ENCODE results near the gene TOP2A.

TOP2A gene

DNA sequence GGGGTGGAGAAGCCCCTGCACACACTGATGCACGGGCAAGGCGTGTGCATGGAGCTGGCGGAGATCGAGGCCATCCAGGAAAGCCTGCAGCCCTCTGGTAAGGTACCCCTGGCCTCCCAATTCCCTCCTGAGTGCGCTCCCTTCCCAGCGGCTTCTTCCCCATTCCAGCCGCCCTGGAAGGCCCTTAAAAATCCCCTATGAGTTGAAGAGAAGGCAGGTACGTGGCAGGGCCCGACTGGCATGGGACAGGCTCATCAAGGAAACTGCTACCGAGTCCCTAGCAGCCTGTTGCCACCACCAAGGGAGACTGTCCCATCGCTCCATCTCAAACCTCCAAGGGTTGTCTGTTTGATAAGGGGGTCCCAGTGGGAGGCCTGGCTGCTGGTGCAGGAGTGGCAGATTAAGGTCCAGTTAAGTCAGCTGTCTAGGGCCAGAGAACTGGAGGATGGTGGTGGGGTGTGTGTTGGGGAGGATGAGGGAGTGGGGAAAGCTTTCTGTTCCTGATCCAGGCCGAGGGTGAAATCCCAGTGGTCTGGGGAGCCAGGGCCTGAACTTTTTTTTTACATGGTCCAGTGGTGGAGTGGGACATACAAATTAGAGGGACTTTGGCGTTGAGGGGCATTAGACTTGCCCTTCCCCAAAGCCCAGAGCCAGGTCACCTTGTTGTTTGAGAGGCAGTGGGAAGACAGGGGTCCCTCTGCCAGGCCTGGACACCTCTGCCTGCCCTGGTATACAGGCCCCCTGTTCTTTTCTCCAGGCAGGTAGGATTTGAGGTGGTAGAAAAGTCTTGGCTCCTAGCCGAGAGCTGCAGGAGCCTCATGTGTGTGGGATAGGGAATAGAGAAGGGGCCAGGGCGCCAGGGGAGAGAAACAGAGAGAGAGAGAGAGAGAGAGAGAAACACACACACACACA, 26.5 kb upstream of the TOP2A start:
- peak overlapping the region; percentile 81 for H3K4me3 Mint-ChIP-seq
- H3K27me3 Mint-ChIP-seq: peaks cover 14% of the 10 kb centered on the region
- peak overlapping the region; percentile 92 for H3K27ac Mint-ChIP-seq
- H3K9me3 Mint-ChIP-seq: no peaks in the 10 kb centered on the region
- peaks cover 36% of the 10 kb centered on the region for H3K4me1 Mint-ChIP-seq (ENCODE audit: low read depth)
- H3K36me3 Mint-ChIP-seq (ENCODE audit: low read depth): no peaks in the 10 kb centered on the region

DNA sequence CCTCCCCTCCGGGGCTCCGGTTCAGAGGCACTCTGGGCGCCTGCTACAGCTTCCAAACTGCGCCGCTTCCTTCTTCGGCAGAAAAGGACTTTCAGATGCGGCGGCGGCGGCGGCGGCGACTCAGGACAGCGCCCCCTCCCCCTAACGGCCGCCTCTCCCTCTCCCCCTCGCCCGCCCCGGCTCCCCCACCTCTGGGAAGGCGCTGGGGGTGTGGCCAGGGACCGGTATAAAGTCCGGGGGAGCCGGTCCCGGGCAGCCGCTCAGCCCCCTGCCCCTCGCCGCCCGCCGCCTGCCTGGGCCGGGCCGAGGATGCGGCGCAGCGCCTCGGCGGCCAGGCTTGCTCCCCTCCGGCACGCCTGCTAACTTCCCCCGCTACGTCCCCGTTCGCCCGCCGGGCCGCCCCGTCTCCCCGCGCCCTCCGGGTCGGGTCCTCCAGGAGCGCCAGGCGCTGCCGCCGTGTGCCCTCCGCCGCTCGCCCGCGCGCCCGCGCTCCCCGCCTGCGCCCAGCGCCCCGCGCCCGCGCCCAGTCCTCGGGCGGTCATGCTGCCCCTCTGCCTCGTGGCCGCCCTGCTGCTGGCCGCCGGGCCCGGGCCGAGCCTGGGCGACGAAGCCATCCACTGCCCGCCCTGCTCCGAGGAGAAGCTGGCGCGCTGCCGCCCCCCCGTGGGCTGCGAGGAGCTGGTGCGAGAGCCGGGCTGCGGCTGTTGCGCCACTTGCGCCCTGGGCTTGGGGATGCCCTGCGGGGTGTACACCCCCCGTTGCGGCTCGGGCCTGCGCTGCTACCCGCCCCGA, 25.7 kb upstream of the TOP2A start, which contains the start of gene IGFBP4:
IGFBP4 (plus strand) TSS at position 255 of the 792 bp plus-strand sequence; CDS start at position 541, 286 bp downstream.
- Mint-ChIP-seq H3K4me3 (peak within 1 kb of the TSS; percentile 81), H3K27ac (peak within 1 kb of the TSS; percentile 92), H3K4me1 (ENCODE audit: low read depth) (peaks cover 33% of the 10 kb centered on the region), H3K9me3 (no peaks in the 10 kb centered on the region), H3K36me3 (ENCODE audit: low read depth) (no peaks in the 10 kb centered on the region), H3K27me3 (peaks cover 8% of the 10 kb centered on the region)

DNA sequence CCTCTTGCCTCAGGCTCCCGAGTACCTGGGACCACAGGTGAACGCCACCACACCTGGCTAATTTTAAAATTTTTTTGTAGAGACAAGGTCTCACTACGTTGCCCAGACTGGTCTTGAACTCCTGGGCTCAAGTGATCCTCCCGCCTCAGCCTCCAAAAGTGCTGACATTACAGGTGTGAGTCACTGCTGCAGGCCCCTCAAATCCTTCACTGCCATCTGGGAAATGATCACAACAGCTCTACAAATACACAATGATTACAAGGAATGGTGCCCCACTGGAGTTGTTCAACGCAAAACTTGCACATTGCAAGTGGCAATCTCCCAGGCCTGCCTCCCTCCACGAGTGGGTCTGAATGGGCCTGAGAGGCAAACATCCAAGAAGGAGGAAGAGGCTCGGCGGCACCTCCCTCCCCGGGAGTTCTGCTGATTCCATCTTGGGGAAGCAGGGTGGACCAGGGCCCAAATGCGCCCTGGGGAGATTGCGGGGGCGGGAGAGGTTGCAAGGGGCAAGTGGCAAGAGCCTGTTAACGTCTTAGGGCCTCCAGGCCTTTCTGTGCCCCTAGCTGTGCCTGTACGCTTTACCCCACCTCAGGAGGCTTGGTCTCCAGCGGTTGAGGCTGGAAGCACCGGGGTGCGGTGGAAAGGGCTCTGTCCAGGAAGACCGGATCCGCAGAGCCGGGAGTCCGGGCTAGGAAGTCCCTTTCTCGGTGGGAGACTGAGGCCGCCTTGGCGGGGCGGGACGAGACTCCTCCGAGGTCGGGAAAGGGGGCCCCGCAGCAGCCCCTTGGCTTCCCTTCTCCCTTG, 24.9 kb upstream of the TOP2A start:
- H3K27ac Mint-ChIP-seq: no peak overlapping the region
- peaks cover 6% of the 10 kb centered on the region for H3K27me3 Mint-ChIP-seq
- H3K4me3 Mint-ChIP-seq: peak overlapping the region; percentile 49
- H3K9me3 Mint-ChIP-seq: no peaks in the 10 kb centered on the region
- no peaks in the 10 kb centered on the region for H3K36me3 Mint-ChIP-seq (ENCODE audit: low read depth)
- H3K4me1 Mint-ChIP-seq (ENCODE audit: low read depth): peaks cover 27% of the 10 kb centered on the region

DNA sequence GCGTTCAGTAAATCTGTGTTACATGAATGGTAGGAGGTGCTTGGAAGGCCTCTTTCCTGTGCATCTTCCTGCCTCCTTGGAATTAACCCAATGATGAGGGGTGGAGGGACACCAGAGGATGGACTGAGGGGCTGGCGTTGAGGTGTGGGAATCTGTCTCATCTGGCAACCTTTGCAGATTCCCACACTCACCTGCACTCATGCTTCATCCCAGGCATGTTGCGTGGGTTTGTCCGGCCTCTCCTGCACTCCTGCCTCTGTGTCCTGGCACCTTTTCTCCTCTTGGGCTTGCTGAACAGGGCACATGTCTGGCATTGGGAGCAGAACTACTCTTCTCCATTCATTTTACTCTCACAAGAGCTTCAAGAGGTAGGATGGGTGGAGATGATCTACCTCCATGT, 22.5 kb upstream of the TOP2A start:
- no peaks in the 10 kb centered on the region for H3K9me3 Mint-ChIP-seq
- no peak overlapping the region for H3K4me3 Mint-ChIP-seq
- H3K4me1 Mint-ChIP-seq (ENCODE audit: low read depth): peaks cover 23% of the 10 kb centered on the region
- no peaks in the 10 kb centered on the region for H3K36me3 Mint-ChIP-seq (ENCODE audit: low read depth)
- H3K27ac Mint-ChIP-seq: no peak overlapping the region
- peaks cover 4% of the 10 kb centered on the region for H3K27me3 Mint-ChIP-seq

DNA sequence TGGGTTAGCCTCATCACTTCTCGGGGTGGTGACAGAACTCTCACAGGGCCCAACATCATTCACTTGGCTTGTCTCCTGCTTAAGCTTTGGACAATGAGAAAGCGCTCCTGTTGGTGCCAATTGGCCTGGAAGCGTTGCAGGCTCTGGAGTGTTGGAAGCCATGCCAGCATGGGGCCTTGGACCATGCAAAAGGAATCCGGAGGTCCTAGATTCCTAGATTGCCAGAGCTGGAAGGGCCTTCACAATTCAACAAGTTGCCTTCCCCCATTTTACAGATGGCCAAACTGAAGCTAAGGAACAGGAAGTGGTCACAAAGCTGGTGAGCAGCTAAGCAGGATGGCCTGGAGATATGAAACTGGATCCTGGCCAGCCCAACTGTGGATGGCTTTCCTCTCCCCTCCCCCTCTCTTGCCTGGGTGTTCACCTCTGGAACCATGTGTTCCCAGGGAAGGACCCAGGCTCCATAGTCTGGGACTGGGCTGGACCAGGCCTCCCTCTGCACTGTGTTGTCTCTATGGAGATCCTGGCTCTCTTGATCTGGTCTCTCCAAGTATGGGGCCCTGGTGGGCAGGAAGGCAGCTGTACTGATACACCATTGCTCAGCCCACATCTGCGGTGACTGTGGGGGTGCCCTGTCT, 19.5 kb upstream of the TOP2A start:
- no peaks in the 10 kb centered on the region for H3K9me3 Mint-ChIP-seq
- H3K27me3 Mint-ChIP-seq: no peaks in the 10 kb centered on the region
- no peak overlapping the region for H3K4me3 Mint-ChIP-seq
- H3K4me1 Mint-ChIP-seq (ENCODE audit: low read depth): peaks cover 8% of the 10 kb centered on the region
- H3K27ac Mint-ChIP-seq: no peak overlapping the region
- no peaks in the 10 kb centered on the region for H3K36me3 Mint-ChIP-seq (ENCODE audit: low read depth)

DNA sequence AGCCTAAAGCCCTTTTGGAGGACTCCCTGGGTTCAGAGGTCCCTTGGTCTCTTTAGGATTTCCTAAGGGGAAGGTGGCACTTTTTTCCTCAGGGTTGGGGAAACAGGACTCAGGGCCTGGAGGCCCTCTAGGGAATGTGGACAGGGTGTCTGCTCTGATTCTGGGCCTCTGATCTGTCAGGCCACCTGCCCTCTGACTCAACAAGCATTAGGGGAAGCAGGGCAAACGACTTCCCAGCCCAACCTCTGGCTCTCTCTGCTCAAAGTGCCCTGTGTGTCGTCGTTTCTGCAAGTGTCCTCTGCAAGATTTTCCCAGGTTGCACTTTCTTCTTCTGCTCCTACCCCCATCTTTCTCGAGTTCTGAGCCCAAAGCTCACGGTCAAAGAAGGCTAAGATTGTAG, 18.9 kb upstream of the TOP2A start:
- H3K4me1 Mint-ChIP-seq (ENCODE audit: low read depth): peaks cover 8% of the 10 kb centered on the region
- H3K9me3 Mint-ChIP-seq: no peaks in the 10 kb centered on the region
- no peak overlapping the region for H3K4me3 Mint-ChIP-seq
- no peaks in the 10 kb centered on the region for H3K36me3 Mint-ChIP-seq (ENCODE audit: low read depth)
- no peaks in the 10 kb centered on the region for H3K27me3 Mint-ChIP-seq
- H3K27ac Mint-ChIP-seq: no peak overlapping the region

DNA sequence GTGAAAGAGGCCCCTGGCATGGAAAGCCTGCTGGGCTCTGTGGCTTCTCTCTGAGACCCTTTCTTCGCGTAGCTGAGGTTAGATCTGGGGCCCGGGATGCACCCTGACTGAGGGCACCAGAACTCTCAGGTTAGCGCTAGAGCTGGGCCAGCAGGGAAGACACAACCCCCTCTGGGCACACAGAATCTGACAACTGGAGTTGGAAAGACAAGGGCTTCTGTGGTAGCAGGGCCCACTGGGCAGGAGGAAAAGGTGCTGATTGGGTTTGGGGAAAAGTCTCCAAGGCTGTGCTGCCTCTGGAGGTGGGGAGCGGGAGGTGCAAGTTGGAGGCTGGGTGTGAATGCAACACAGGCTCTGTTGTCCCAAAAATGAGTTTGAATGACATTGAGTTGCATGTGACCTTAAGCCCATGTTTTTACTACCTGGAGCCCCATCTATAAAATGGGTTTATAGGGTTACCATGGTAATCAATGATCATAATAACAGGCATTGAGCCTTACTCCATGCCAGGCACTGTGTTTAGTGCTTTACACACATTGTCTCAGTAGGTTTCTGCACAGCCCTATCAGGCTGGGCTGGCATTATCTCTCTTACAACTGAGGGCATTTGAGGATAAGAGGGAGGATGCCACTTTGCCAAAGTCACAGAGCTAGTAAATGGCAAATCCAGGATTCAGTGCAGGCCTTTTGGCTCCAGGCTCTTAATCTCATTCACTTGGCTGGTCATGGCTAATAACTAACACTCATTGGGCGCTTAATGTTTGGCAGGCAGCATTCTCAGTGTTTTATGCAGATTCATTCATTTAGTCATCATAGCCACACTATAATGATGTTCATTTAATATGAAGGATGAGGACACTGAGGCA, 16.1 kb upstream of the TOP2A start:
- peaks cover 8% of the 10 kb centered on the region for H3K4me1 Mint-ChIP-seq (ENCODE audit: low read depth)
- no peak overlapping the region for H3K4me3 Mint-ChIP-seq
- no peaks in the 10 kb centered on the region for H3K9me3 Mint-ChIP-seq
- H3K27me3 Mint-ChIP-seq: no peaks in the 10 kb centered on the region
- no peak overlapping the region for H3K27ac Mint-ChIP-seq
- H3K36me3 Mint-ChIP-seq (ENCODE audit: low read depth): no peaks in the 10 kb centered on the region

DNA sequence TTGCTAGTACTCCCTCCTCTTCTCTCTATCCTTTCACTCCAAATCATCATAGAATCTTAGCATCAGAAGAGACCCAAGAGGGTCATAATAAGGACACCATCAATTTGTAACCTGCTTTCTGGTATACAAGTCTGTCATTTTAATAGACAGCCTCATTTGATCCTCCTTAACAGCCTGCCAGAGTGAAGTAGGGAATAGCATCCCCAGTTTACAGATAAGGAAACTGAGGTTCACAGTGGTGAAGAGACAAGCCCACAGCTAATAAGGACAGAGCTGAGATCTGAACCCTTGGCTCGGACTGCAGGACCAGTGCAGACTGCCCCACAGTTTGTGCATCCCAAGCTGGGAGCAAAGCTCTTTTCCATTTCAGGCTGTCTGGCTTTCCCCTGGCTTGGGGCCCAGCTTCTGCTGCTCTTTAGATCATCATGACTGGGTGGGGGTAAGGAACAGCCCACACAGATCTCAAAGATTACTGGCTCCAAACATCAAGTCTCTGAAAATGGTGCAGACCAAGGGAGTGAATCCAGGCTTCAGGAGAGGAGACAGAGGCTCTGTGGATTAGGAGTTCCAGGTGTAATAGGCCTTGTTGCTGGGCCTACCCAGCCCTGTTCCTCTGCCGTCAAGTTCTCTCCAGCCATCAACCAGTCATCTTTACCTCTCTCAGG, 15.3 kb upstream of the TOP2A start:
- Mint-ChIP-seq H3K27me3 (no peaks in the 10 kb centered on the region), H3K4me3 (no peak overlapping the region), H3K9me3 (no peaks in the 10 kb centered on the region), H3K36me3 (ENCODE audit: low read depth) (no peaks in the 10 kb centered on the region), H3K27ac (no peak overlapping the region), H3K4me1 (ENCODE audit: low read depth) (peaks cover 9% of the 10 kb centered on the region)

DNA sequence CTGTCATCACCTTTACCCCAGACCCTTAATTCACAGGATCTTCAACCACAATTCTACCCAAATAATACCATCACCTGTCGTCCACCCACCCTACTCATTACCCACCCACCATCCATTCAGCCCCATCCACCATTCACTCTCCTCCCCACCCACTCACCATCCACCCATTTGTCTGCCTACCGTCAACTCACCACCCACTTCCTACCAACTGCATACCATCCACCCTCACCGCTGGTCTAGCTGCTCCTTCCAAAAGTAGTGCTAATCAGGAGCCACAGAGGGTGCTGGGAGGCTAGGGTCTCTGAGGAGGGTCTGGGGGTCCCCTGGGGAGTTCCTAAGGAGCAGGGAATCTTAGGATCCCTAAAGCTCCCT, 13.5 kb upstream of the TOP2A start:
- H3K4me3 Mint-ChIP-seq: no peak overlapping the region
- no peaks in the 10 kb centered on the region for H3K27me3 Mint-ChIP-seq
- H3K27ac Mint-ChIP-seq: no peak overlapping the region
- no peaks in the 10 kb centered on the region for H3K9me3 Mint-ChIP-seq
- peaks cover 23% of the 10 kb centered on the region for H3K4me1 Mint-ChIP-seq (ENCODE audit: low read depth)
- H3K36me3 Mint-ChIP-seq (ENCODE audit: low read depth): no peaks in the 10 kb centered on the region

DNA sequence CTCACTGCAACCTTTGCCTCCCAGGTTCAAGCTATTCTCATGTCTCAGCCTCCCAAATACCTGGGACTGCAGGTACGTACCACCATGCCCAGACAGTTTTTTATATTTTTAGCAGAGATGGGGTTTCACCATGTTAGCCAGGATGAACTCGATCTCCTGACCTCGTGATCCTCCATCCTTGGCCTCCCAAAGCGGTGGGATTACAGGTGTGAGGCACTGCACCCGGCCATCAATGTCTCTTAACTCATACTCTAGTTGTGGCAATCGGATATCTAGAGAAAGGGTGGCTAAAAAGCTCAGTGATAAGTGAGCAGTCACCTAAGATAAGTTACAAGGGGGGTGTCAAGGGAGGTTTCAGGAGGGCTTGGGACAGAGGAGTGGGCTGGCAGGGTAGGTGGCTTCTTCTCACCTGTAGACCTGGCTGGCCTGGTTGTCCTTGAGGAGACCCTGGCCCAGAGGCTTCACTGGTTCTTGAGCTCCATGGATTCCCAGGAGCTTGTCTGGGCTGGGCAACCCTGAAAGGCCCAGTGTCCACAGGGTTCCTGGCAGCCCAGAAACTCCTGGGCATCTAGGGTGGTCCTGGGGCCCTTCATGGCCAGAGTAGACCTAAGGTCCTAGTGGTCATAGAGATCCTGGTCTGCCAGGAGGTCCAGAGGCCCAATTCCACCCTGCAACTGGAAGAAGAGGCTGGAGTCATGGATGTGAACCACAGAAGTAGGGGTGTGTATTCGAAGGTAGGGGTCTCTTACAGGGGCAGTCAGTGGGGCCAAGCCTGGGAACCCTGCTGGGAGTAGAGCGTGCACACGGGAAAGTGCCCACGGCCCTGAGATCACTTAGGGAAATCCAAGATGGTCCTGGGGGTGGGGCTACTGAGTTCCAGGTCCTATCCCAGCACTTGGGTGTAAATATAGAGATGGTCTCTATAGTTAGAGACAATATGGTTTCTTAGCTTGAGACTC, 12.9 kb upstream of the TOP2A start:
- H3K36me3 Mint-ChIP-seq (ENCODE audit: low read depth): no peaks in the 10 kb centered on the region
- no peaks in the 10 kb centered on the region for H3K27me3 Mint-ChIP-seq
- no peak overlapping the region for H3K4me3 Mint-ChIP-seq
- no peak overlapping the region for H3K27ac Mint-ChIP-seq
- peaks cover 30% of the 10 kb centered on the region for H3K4me1 Mint-ChIP-seq (ENCODE audit: low read depth)
- H3K9me3 Mint-ChIP-seq: no peaks in the 10 kb centered on the region

DNA sequence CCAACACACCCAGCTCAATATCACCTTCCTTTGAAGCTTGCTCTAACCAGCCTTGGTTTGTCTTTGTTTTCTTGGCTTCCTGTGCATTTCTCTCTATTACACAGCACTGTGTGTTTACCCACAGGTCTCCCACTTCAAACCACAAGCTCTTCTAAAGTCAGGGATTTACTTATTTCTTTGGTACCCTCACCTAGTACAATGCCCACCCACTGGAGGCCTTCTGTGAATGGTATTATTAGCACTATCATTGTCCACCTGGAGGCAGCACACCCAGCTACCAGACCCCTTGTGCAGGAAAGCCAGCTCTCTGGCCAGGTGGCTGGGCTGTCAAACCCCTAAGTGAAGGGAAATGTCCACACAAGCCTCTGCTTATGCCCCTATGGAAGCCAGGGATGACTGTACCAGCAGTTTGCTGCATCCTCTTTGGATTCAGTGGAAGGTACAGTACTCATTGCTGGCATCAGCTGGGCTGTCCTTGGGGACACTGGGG, 9.4 kb upstream of the TOP2A start:
- Mint-ChIP-seq H3K27me3 (no peaks in the 10 kb centered on the region), H3K9me3 (no peaks in the 10 kb centered on the region), H3K36me3 (ENCODE audit: low read depth) (no peaks in the 10 kb centered on the region), H3K4me1 (ENCODE audit: low read depth) (peaks cover 28% of the 10 kb centered on the region), H3K4me3 (no peak overlapping the region), H3K27ac (no peak overlapping the region)

DNA sequence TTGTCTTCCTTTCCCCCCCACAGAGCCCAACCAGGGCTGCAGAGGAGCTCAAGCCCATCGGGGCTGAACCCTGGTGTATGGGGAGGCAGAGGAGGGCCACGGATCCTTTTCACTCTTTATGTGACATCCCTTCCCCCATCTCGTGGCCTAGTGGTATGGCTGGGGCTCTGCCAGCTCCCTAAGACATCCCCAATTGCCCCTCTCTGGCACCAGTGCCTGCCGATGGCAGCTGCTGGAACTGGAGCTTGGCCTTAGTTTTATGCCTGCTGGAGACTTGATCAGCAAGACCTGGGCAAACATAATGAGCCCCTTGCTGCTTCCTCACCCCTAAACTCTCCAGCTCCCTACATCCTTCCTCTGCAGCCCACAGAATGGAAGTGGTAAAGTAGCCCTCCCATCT, 8.0 kb upstream of the TOP2A start:
- no peaks in the 10 kb centered on the region for H3K9me3 Mint-ChIP-seq
- peaks cover 28% of the 10 kb centered on the region for H3K4me1 Mint-ChIP-seq (ENCODE audit: low read depth)
- H3K27ac Mint-ChIP-seq: no peak overlapping the region
- H3K27me3 Mint-ChIP-seq: no peaks in the 10 kb centered on the region
- no peaks in the 10 kb centered on the region for H3K36me3 Mint-ChIP-seq (ENCODE audit: low read depth)
- H3K4me3 Mint-ChIP-seq: no peak overlapping the region
